Activated CD4-positive, alpha-beta T cell treated with anti-CD3 and anti-CD28 coated beads for 48 hours (primary cell): ENCODE measurements around the gene OFD1.

ENCODE experiments used
- DNase-seq: peaks from one replicate; pipeline ENCODE4 v3.0.0-alpha.2; 2020

Gene OFD1

DNA sequence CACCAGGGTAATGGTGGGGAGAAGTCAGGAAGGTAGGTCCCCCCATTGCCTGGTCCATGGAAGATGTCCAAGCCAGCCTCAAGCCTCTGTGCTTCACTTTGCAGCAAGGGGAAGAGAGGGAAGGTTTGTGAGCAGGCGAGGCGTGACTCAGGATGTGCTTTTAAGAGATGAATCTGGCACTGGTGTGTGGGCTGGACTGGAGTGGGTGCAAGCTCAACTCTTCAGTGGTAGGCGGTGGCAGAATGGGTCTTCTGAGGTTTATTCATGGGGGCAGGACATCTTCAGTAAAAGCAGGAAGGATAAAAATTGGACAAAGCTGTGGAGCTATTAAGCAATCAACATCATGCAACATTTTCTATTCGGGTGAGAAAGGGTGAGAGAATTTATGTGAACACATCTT is 63.0 kb downstream of the OFD1 start:
- DNase-seq = no peak

GRCh38 chrX:13798184-13798583 is 63.6 kb downstream of the OFD1 start:
- no peak for DNase-seq

- no peak for DNase-seq
These were observed 68.6 kb downstream of the OFD1 start for GRCh38 chrX:13803116-13803515.

DNA sequence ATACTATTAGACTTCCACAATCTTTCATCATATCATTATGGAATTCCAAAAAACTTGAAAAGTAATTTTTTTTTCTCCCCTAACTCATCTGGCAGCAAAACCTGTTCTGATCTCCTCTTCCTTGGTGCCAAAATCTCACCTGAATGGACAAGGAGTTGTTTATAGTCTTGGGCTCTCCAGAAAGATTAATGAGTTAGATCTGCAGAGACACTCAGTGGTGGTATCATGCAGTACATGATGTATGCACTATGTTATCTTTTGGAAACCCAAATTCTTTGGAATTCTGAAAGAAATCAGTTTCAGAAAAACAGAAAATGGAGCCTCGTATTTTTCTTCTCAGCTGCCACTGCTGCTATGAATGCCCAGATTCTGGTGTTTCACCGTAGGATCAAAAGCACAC is 70.7 kb downstream of the OFD1 start:
- DNase-seq = no peak

DNA sequence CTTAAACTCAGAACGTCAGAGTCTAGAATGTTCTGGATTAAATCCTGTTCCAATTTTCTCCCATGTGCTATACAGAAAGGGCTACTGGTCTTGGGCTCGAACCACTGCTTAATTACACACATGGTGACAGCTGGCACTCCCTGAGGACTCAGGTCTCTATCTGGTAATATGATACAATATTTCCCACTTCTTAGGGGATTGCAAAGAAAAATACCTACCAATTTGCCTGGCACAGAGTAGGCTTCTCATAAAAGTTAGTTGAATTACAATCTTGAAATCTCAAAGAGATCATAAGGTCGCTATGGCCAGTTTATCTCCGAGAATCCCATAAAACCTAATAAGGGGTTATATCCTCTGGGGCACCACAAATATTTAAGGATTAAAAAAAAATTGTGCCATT is 73.7 kb downstream of the OFD1 start:
- no peak for DNase-seq

GRCh38 chrX:13808865-13809264 is 74.3 kb downstream of the OFD1 start:
- no peak for DNase-seq

GRCh38 chrX:13815664-13816063 is 81.1 kb downstream of the OFD1 start:
- DNase-seq = no peak

DNA sequence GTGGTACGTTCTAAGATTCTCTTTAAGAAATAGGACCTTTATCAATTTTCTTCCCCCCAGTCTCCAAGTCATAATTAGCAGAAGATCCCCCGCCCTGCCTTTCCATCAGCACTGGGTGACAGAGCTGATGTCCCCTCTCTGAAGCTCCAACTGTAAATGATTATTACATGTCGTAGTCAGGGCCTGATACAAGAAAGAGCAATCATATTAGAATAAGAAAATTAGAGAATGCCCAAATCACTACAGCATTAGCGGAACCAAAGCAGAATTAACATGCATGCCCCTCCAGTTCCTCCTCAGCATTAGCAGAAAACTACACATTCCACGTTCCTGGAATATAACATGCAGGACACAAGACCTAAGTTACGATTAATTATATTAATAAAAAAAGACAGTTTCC is 81.6 kb downstream of the OFD1 start:
- no peak for DNase-seq

DNA sequence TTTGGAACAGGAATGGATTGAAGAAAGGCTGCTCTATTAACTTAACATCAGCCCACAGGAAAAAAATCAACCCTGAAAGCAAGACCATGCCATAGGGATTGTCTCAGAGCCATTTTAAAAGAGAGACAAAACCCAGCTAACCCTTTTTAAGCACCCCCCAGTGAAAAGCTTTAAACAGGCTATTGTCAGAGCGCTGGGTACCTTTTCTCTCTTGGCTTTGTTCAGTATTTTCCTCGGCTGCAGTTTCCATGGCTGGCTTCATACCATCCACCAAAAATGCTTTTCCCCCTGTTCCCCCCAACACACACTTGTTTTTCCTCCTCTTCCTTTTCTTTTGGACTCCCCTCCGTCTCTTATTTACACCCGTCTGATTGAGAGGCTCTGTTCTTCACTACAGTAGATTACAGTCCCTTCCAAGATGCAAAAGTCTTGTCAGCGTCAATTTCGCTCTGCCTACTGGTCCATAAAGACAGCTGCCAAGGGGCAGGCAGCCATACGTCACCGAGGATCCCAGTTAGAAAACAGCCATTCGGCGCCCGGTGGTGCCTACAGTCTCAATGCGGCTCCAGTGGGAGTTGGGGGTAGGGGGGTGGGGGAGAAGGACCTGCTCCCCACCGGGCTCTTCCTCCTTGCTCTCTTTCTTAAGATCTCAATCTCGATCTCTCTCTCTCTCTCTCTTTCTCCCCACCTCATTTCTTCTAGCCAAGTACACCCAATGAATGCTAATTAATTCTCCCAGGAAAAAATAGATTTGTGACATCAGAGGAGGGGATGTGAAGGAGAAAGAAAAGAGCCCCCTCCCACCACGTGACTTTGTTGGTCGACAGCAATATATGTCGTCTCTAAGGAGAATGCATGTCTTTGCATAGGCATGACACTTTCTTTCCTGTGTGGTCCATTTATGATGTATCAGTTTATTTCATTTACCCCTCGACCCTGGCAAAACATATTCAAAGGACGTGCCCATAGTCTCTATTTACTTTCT is 82.4 kb downstream of the OFD1 start, which contains the start of gene GPM6B:
Gene GPM6B, minus strand, starts transcription at position 451 of the 985 bp plus-strand sequence. Its CDS starts 189 bp downstream, at position 262.
- no peak for DNase-seq
